Smooth muscle cell (in vitro differentiated cells): ENCODE results near the gene CGNL1. TPM values are rescaled to one million over a fixed set of nuclear protein-coding genes. Genes with fewer than 3 reads are reported as not detected.

Experiments
- DNase-seq: peaks from one replicate; lab custom pipeline; 2025; ENCODE audit not compliant: unreplicated experiment; lab: John Stamatoyannopoulos, UW
- H2AFZ ChIP-seq: fragments of 200-600 bp; sonication (generic); 2 replicates; pipeline ENCODE4 v1.6.0; 2016; ENCODE audit warnings: antibody characterized with exemption, low read depth, mild to moderate bottlenecking
- H3F3A ChIP-seq: fragments of 200-600 bp; sonication (generic); 2 replicates; pipeline ENCODE4 v1.6.0; 2017; ENCODE audit warnings: antibody characterized with exemption, low read depth
- H3K27ac ChIP-seq: fragments of 200-600 bp; sonication (generic); 2 replicates; pipeline ENCODE4 v1.5.1; 2016; ENCODE audit warnings: low read depth, mild to moderate bottlenecking
- H3K27me3 ChIP-seq: fragments of 200-600 bp; sonication (generic); 2 replicates; pipeline ENCODE4 v1.6.1; 2016; ENCODE audit warnings: low read depth, mild to moderate bottlenecking
- H3K36me3 ChIP-seq: fragments of 200-600 bp; sonication (generic); 2 replicates; pipeline ENCODE4 v1.5.1; 2016; ENCODE audit warnings: low read depth
- H3K4me1 ChIP-seq: fragments of 200-600 bp; sonication (generic); 2 replicates; pipeline ENCODE4 v1.5.1; 2016; ENCODE audit warnings: low read depth
- H3K4me2 ChIP-seq: fragments of 200-600 bp; sonication (generic); 2 replicates; pipeline ENCODE4 v1.6.0; 2016; ENCODE audit warnings: mild to moderate bottlenecking
- H3K4me3 ChIP-seq: fragments of 200-600 bp; sonication (generic); 2 replicates; pipeline ENCODE4 v1.5.1; 2016; ENCODE audit warnings: mild to moderate bottlenecking
- H3K79me2 ChIP-seq: fragments of 200-600 bp; sonication (generic); 2 replicates; pipeline ENCODE4 v1.6.0; 2016; ENCODE audit warnings: low read depth, mild to moderate bottlenecking
- H3K9ac ChIP-seq: fragments of 200-600 bp; sonication (generic); 2 replicates; pipeline ENCODE4 v1.6.0; 2016; ENCODE audit warnings: low read depth
- H3K9me3 ChIP-seq: fragments of 200-600 bp; sonication (generic); replicated peaks from 2 replicates; pipeline ENCODE4 v1.5.1; 2016; ENCODE audit warnings: low read depth
- H4K20me1 ChIP-seq: fragments of 200-600 bp; sonication (generic); 2 replicates; pipeline ENCODE4 v1.6.0; 2016; ENCODE audit warnings: low read depth
- WGBS: methylation state at CpG from one replicate; pipeline ENCODE4 v1.1.7; 2016; ENCODE audit warnings: low lambda C conversion rate; 5-methylcytosine and 5-hydroxymethylcytosine counted together
- polyA plus RNA-seq: library from polyadenylated mRNA; unstranded; fragments of >200 nt; fragmentation: Nextera tagmentation; extraction: Ambion mirVana; gene quantifications from 2 replicates; pipeline ENCODE4 v1.2.1, GENCODE V29; 2016
- total RNA-seq: library from RNA; depleted of rRNA; stranded (reverse); fragments of >200 nt; gene quantifications from 2 replicates; pipeline ENCODE4 v1.2.3, GENCODE V29; 2014
- TF ChIP-seq, protein P1 (sequence below): fragments of 200-600 bp; sonication (generic); IDR thresholded peaks from 2 replicates; pipeline ENCODE4 v1.5.1; 2017; ENCODE audit warnings: borderline replicate concordance, mild to moderate bottlenecking, antibody characterized with exemption; ENCODE audit not compliant: insufficient read depth, poor library complexity, severe bottlenecking

Gene CGNL1
- total and polyA plus RNA-seq, 2 experiments from 2014 or later, result 4.2 to 9.5 TPM

DNA sequence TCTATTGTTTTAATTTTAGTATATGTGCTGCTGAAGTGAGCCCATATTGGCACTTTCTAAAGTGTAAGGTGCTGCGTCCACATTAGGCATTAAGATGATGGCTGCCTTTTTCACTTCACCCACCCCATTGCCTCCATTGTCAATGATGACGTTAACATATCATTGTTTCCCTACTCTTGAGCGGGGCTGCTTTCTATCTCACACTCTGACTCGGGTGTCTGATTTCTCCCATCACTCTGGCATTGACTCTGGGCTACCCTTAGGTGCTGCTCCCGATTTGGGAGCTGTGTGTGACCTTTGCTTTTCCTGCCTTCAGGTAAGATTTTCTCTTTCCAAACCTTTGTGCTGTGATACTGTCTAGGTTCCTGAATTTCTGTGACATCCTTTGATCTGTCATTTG lies 28.8 kb downstream of the CGNL1 start:
- Histone ChIP-seq H3F3A (no peaks in the 10 kb centered on the region), H3K27ac (no peak overlapping the region), H3K9ac (no peak overlapping the region), H3K36me3 (no peaks in the 10 kb centered on the region), H3K4me1 (no peaks in the 10 kb centered on the region), H3K4me2 (no peak overlapping the region), H2AFZ (no peak overlapping the region), H4K20me1 (no peaks in the 10 kb centered on the region), H3K4me3 (no peak overlapping the region), H3K79me2 (peaks cover 4% of the 10 kb centered on the region), H3K27me3 (no peaks in the 10 kb centered on the region), H3K9me3 (no peaks in the 10 kb centered on the region)
- WGBS, result 69% methylated on average over 5 of the region's 5 CpGs
- TF ChIP-seq, protein P1, sequence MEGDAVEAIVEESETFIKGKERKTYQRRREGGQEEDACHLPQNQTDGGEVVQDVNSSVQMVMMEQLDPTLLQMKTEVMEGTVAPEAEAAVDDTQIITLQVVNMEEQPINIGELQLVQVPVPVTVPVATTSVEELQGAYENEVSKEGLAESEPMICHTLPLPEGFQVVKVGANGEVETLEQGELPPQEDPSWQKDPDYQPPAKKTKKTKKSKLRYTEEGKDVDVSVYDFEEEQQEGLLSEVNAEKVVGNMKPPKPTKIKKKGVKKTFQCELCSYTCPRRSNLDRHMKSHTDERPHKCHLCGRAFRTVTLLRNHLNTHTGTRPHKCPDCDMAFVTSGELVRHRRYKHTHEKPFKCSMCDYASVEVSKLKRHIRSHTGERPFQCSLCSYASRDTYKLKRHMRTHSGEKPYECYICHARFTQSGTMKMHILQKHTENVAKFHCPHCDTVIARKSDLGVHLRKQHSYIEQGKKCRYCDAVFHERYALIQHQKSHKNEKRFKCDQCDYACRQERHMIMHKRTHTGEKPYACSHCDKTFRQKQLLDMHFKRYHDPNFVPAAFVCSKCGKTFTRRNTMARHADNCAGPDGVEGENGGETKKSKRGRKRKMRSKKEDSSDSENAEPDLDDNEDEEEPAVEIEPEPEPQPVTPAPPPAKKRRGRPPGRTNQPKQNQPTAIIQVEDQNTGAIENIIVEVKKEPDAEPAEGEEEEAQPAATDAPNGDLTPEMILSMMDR, result no peak
- no peak for DNase-seq

DNA sequence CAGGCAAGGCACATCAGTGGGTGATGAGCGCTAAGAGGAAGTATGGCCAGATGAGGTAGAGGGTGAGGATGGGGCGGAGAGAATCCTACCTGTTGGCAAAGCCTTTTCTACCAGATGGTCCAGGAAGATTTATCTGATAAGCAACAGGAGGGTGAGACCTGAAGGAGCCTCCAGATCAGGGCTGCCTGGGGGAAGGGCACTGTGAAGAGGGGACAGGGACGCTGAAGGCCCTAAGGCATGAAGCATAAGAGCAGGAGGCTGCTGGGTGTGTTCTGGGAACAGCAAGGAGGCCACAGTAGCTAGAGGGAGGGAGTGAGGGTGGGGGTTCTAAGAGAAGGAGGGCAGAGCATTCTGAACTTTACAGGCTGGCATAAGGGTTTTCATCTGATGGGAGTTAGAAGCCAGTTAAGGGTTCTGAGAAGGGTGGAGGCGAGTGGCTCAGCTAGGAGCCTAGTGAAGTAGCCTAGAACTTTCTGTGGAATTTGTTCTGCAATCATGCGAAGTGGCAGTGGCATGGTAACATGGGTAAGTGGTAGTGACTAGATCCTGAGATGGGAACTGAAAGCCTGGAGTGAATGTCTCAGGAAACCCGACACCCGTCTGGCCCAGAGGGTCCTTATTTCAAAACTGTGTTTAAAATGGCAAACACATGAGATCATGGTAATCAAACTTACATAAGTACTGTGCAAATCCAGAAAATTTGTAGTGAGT lies 29.9 kb downstream of the CGNL1 start:
- no peak overlapping the region for H3K9ac ChIP-seq
- H3K4me3 ChIP-seq, result no peak overlapping the region
- H3K27ac ChIP-seq, result no peak overlapping the region
- no peaks in the 10 kb centered on the region for H3K9me3 ChIP-seq
- no peak for DNase-seq
- no peak overlapping the region for H3K4me2 ChIP-seq
- H3K79me2 ChIP-seq, result peaks cover 5% of the 10 kb centered on the region
- 63% methylated on average over 7 of the region's 7 CpGs for WGBS
- H3K4me1 ChIP-seq, result no peaks in the 10 kb centered on the region
- no peaks in the 10 kb centered on the region for H3F3A ChIP-seq
- no peak overlapping the region for H2AFZ ChIP-seq
- no peaks in the 10 kb centered on the region for H3K27me3 ChIP-seq
- no peaks in the 10 kb centered on the region for H3K36me3 ChIP-seq
- H4K20me1 ChIP-seq, result no peaks in the 10 kb centered on the region
- TF ChIP-seq, protein P1, result no peak

DNA sequence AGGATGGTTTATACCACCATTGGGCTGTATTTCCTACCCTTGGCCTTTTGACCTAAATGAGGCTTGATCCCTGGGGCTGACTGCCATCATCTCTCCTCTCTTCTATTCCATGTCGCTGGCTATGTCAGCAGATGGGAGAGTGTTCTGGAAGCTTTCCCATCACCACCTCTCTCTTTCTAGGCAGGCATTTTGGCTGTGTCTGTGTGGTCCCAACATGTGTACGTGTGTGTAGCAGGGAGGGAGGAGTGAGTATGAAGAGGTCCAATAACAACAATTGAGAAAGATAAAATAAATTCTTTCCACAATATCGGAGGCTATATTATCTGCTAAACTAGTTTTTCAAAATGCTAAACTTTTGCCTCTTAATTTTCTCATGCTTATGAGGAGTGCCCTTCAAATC lies 34.1 kb downstream of the CGNL1 start:
- Histone ChIP-seq H3K36me3 (no peaks in the 10 kb centered on the region), H3K4me2 (no peak overlapping the region), H3K27me3 (no peaks in the 10 kb centered on the region), H3K27ac (no peak overlapping the region), H3K9me3 (no peaks in the 10 kb centered on the region), H3K4me1 (no peaks in the 10 kb centered on the region), H3F3A (no peaks in the 10 kb centered on the region), H4K20me1 (no peaks in the 10 kb centered on the region), H3K9ac (no peak overlapping the region), H3K79me2 (peaks cover 6% of the 10 kb centered on the region), H3K4me3 (no peak overlapping the region), H2AFZ (no peak overlapping the region)
- DNase-seq, result no peak
- whole genome bisulfite sequencing, result 40% methylated on average over 3 of the region's 3 CpGs
- TF ChIP-seq, protein P1, result no peak
